Aorta (tissue), 5 donors: Measurements from ENCODE around the gene SIPA1. TPM values are rescaled to one million over a fixed set of nuclear protein-coding genes. Genes with fewer than 3 reads are reported as not detected.

Source experiments
- ATAC-seq: fragments of 200-7000 bp; cut with Tn5 transposase; one replicate; pipeline ENCODE4 v1.9.1; 2022; ENCODE audit warnings: moderate library complexity; ENCODE audit not compliant: low FRiP score
- DNase-seq, 2 donors: peaks; one replicate each; pipeline ENCODE4 v3.0.0-alpha.2; 2020
- H3K27ac ChIP-seq, 2 donors: one replicate each; pipeline ENCODE4 v1.5.1; 2013; ENCODE audit warnings: low read length in 2 of 2, mild to moderate bottlenecking in 2 of 2, moderate library complexity in 2 of 2, control low read depth in 1 of 2, inconsistent platforms in 1 of 2, low read depth in 1 of 2
- H3K27me3 ChIP-seq, 2 donors: one replicate each; pipeline ENCODE4 v1.6.1; 2013; ENCODE audit warnings: control low read depth in 1 of 2, low read length in 1 of 2, mild to moderate bottlenecking in 1 of 2, moderate library complexity in 1 of 2; ENCODE audit not compliant: insufficient read depth in 2 of 2, control insufficient read depth in 1 of 2
- H3K36me3 ChIP-seq, 2 donors: one replicate each; pipeline ENCODE4 v1.6.1; 2013; ENCODE audit warnings: control low read depth in 1 of 2, low read length in 1 of 2, mild to moderate bottlenecking in 1 of 2; ENCODE audit not compliant: insufficient read depth in 2 of 2, control insufficient read depth in 1 of 2
- H3K4me1 ChIP-seq, 2 donors: one replicate each; pipeline ENCODE4 v1.6.1; 2013; ENCODE audit warnings: low read length in 2 of 2, control low read depth in 1 of 2, mild to moderate bottlenecking in 1 of 2, moderate library complexity in 1 of 2; ENCODE audit not compliant: insufficient read depth in 2 of 2, control insufficient read depth in 1 of 2
- H3K4me3 ChIP-seq, 2 donors: one replicate each; pipeline ENCODE4 v1.5.1; 2013; ENCODE audit warnings: low read length in 2 of 2, control low read depth in 1 of 2, mild to moderate bottlenecking in 1 of 2
- H3K9me3 ChIP-seq: one replicate; pipeline ENCODE4 v1.6.1; 2013; ENCODE audit warnings: mild to moderate bottlenecking, low read length; ENCODE audit not compliant: control insufficient read depth
- WGBS, 2 donors: extraction: QIAGEN DNeasy Blood & Tissue Kit; methylation state at CpG; one replicate each; pipeline ENCODE4 v1.1.7; 2013; 5-methylcytosine and 5-hydroxymethylcytosine counted together
- intact Hi-C, 2 donors: fragments of 100-400 bp; cut with DNase I; formaldehyde crosslinking; loops; one replicate each; pipeline versions ENCODE4 v1.14.2 to v1.15.0; 2022
- polyA plus RNA-seq, 2 donors: library from polyadenylated mRNA; stranded (reverse); fragments of 200-250 nt; gene quantifications; one replicate each; pipeline ENCODE4 v1.2.3, GENCODE V29; 2013
- total RNA-seq, 2 donors: library from RNA; stranded (reverse); fragmentation: NEBNext Ultra II Directional; extraction: Animal tissue kit (Norgen Biotek cat#: 25700); gene quantifications; one replicate each; pipeline ENCODE4 v1.2.1, GENCODE V29; 2021
- donor health status: healthy with polysubstance abuse.
- donor health status: Bipolar disorder and iron deficiency.
- donor health status: DM: no; HTN: no; CAD: no.
- donor health status: DM: no; HTN: no; CAD: no.
- donor health status: DM: yes; HTN: yes; CAD: no.

SIPA1 gene
- total and polyA plus RNA-seq, 4 donors = 25.2 to 147 (median 71.0) TPM

DNA sequence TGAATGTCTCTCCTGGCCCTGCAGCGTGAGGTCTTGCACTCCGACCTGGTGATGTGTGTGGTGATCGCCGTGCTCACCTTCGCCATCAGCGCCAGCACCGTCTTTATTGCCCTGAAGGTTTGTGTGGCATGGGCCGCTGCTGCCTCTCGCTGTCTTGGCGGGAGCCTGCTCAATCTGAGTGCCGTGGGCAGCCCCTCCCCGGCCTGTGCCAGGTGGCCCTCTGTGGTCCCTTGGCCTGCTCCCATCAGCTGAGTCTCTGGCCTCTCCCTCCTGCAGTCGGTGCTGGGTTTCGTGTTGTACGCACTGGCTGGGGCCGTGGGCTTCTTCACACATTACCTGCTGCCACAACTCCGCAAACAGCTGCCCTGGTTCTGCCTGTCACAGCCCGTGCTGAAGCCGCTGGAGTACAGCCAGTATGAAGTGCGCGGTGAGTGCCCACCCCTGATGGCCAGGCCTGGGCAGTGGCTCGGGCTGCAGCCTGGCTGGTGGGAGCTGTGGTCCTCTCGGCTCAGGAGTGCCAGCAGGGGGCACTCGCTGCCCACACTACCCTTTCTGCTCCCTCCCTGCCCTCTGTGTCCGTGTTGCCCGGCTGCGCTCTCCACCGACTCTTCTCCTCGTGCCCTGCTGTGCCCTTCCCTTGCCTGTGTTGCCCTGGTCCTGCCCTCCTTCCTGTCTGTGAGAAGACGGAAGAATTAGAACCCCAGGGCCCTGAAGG is 12.1 kb upstream of the SIPA1 start:
- Histone ChIP-seq H3K27ac (no peak overlapping the region), H3K4me1 (no peaks in the 10 kb centered on the region), H3K27me3 (no peaks in the 10 kb centered on the region), H3K36me3 (peaks cover 0 to 11% of the 10 kb centered on the region in 2 donors), H3K4me3 (no peak overlapping the region), H3K9me3 (no peaks in the 10 kb centered on the region)
- intact Hi-C loops = loop anchor here in 1 of 2 donors (10.0 kb wide), 1 partner anchor 189 kb away; no protein-coding TSS in a partner anchor
- ATAC-seq = peak; percentile 59
- DNase-seq = no peak
- WGBS, 2 donors = 68% methylated on average over 30 of the region's 30 CpGs

GRCh38 chr11:65627202-65627601 is 10.7 kb upstream of the SIPA1 start:
- H3K9me3 ChIP-seq = no peaks in the 10 kb centered on the region
- H3K4me1 ChIP-seq = no peaks in the 10 kb centered on the region
- H3K27me3 ChIP-seq = no peaks in the 10 kb centered on the region
- intact Hi-C loops = loop anchor here in 1 of 2 donors (10.0 kb wide), 1 partner anchor 188 kb away; no protein-coding TSS in a partner anchor
- 92 to 94% methylated on average over 13 of the region's 13 CpGs for WGBS, 2 donors
- ATAC-seq (no peak), DNase-seq (no peak)
- H3K27ac ChIP-seq = no peak overlapping the region
- no peak overlapping the region for H3K4me3 ChIP-seq
- H3K36me3 ChIP-seq = peaks cover 0 to 11% of the 10 kb centered on the region in 2 donors

DNA sequence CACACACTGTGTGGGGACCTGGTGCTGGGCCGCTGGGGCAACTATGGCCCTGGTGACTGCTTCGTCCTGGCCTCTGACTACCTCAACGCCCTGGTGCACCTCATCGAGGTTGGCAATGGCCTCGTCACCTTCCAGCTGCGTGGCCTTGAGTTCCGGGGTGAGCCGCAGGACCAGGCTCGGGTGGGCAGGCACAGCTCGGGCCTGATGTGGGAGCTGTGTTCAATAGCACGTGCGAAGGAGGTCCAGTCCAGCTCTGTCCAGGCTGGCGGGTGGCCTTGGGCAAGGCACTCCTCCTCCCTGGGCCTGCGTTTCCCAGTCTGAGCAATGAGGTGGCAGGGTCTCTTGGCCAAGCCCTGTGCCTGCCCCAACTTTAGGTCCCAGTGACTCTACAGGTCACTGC is 8.3 kb upstream of the SIPA1 start:
- Histone ChIP-seq H3K27me3 (no peaks in the 10 kb centered on the region), H3K4me3 (no peak overlapping the region), H3K9me3 (no peaks in the 10 kb centered on the region), H3K36me3 (peaks cover 0 to 9% of the 10 kb centered on the region in 2 donors), H3K27ac (no peak overlapping the region), H3K4me1 (no peaks in the 10 kb centered on the region)
- intact Hi-C loops = loop anchor here in 1 of 2 donors (10.0 kb wide), 1 partner anchor 185 kb away; no protein-coding TSS in a partner anchor
- ATAC-seq (no peak), DNase-seq (no peak)
- WGBS, 2 donors = 94 to 95% methylated on average over 14 of the region's 14 CpGs

DNA sequence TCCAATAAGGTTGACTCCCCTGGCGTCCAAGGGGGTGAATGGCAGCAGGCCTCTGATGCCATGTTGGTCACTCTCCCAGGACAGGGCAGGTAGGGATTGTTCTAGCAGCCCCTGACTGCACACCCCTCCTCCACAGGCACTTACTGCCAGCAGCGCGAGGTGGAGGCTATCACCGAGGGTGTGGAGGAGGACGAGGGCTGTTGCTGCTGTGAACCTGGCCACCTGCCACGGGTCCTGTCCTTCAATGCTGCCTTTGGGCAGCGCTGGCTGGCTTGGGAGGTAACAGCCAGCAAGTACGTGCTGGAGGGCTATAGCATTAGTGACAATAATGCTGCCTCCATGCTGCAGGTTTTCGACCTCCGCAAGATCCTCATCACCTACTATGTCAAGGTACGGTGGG is 7.7 kb upstream of the SIPA1 start:
- 83 to 84% methylated on average over 11 of the region's 11 CpGs for WGBS, 2 donors
- H3K27me3 ChIP-seq = no peaks in the 10 kb centered on the region

GRCh38 chr11:65633390-65634108 is 4.4 kb upstream of the SIPA1 start:
- Histone ChIP-seq H3K4me3 (no peak overlapping the region), H3K27me3 (no peaks in the 10 kb centered on the region), H3K9me3 (no peaks in the 10 kb centered on the region), H3K27ac (no peak overlapping the region), H3K36me3 (peaks cover 0 to 10% of the 10 kb centered on the region in 2 donors), H3K4me1 (no peaks in the 10 kb centered on the region)
- ATAC-seq (no peak), DNase-seq (no peak)
- intact Hi-C loops = no loop called here
- WGBS, 2 donors = 85 to 86% methylated on average over 20 of the region's 20 CpGs

More for the DNA sequence above, 7.7 kb upstream of the SIPA1 start:
- ATAC-seq = no peak
- no peak overlapping the region for H3K4me3 ChIP-seq
- no peak for DNase-seq
- no peaks in the 10 kb centered on the region for H3K4me1 ChIP-seq
- H3K36me3 ChIP-seq = peaks cover 0 to 13% of the 10 kb centered on the region in 2 donors
- H3K27ac ChIP-seq = no peak overlapping the region
- intact Hi-C loops = no loop called here
- no peaks in the 10 kb centered on the region for H3K9me3 ChIP-seq

GRCh38 chr11:65634109-65634436 is 3.8 kb upstream of the SIPA1 start:
- Histone ChIP-seq H3K4me3 (no peak overlapping the region), H3K27me3 (no peaks in the 10 kb centered on the region), H3K4me1 (no peaks in the 10 kb centered on the region), H3K27ac (no peak overlapping the region), H3K36me3 (peaks cover 0 to 10% of the 10 kb centered on the region in 2 donors), H3K9me3 (no peaks in the 10 kb centered on the region)
- DNase-seq (no peak), ATAC-seq (no peak)
- WGBS, 2 donors = 89% methylated on average over 14 of the region's 14 CpGs
- intact Hi-C loops = no loop called here

- WGBS, 2 donors = 87 to 92% methylated on average over 11 of the region's 11 CpGs
- intact Hi-C loops = no loop called here
- H3K27me3 ChIP-seq = no peaks in the 10 kb centered on the region
- DNase-seq (no peak), ATAC-seq (no peak)
- H3K4me1 ChIP-seq = no peaks in the 10 kb centered on the region
- peaks cover 0 to 10% of the 10 kb centered on the region in 2 donors for H3K36me3 ChIP-seq
- no peaks in the 10 kb centered on the region for H3K9me3 ChIP-seq
- H3K27ac ChIP-seq = no peak overlapping the region
- H3K4me3 ChIP-seq = no peak overlapping the region
These were observed 3.5 kb upstream of the SIPA1 start for GRCh38 chr11:65634440-65634839.

GRCh38 chr11:65634905-65635731 is 2.8 kb upstream of the SIPA1 start:
- H3K27me3 ChIP-seq = no peaks in the 10 kb centered on the region
- ATAC-seq = no peak
- H3K9me3 ChIP-seq = no peaks in the 10 kb centered on the region
- 92 to 93% methylated on average over 46 of the region's 46 CpGs for WGBS, 2 donors
- no peaks in the 10 kb centered on the region for H3K4me1 ChIP-seq
- H3K36me3 ChIP-seq = peaks cover 0 to 6% of the 10 kb centered on the region in 2 donors
- intact Hi-C loops = no loop called here
- DNase-seq = no peak
- H3K4me3 ChIP-seq = no peak overlapping the region
- no peak overlapping the region for H3K27ac ChIP-seq
